HepG2 (cell line): ENCODE results near the gene CST3. TPM values are rescaled to one million over a fixed set of nuclear protein-coding genes. Genes with fewer than 3 reads are reported as not detected.

ENCODE experiments used
- FIP1L1 ChIP-seq: fragments of 200-400 bp; formaldehyde crosslinking; IDR thresholded peaks from 2 replicates; pipeline ENCODE4 v1.6.1; 2018; ENCODE audit warnings: low read depth, mild to moderate bottlenecking, low read length, moderate library complexity, borderline replicate concordance; ENCODE audit not compliant: insufficient read depth
- KDM1A ChIP-seq: IDR thresholded peaks from 2 replicates; pipeline ENCODE4 v1.6.1; 2016; ENCODE audit warnings: missing compliant biosample characterization
- POLR2A ChIP-seq, 2 experiments: IDR thresholded peaks; 2 replicates each; pipeline ENCODE4 v1.6.1; 2011; ENCODE audit warnings: low read depth in 2 of 2, low read length in 2 of 2, mild to moderate bottlenecking in 1 of 2, moderate library complexity in 1 of 2; ENCODE audit not compliant: insufficient read depth in 1 of 2
- RNF2 ChIP-seq: fragments of 450-650 bp; conservative IDR thresholded peaks from 2 replicates; pipeline ENCODE4 v1.6.1; 2016; ENCODE audit warnings: low read depth
- THAP11 ChIP-seq: IDR thresholded peaks from 2 replicates; pipeline ENCODE4 v1.6.1; 2016; ENCODE audit warnings: missing biosample characterization, missing genetic modification reagents
- ZBTB8A ChIP-seq: sonication (generic); formaldehyde crosslinking; IDR thresholded peaks from 2 replicates; pipeline ENCODE4 v1.4.0; 2020; ENCODE audit warnings: mild to moderate bottlenecking, low read depth, missing genetic modification reagents, borderline replicate concordance
- ZFP41 ChIP-seq: sonication (generic); formaldehyde crosslinking; IDR thresholded peaks from 2 replicates; pipeline ENCODE4 v1.4.0; 2020; ENCODE audit warnings: mild to moderate bottlenecking, missing genetic modification reagents, borderline replicate concordance
- ZNF598 ChIP-seq: sonication (generic); formaldehyde crosslinking; IDR thresholded peaks from 2 replicates; pipeline ENCODE4 v1.5.1; 2020; ENCODE audit warnings: mild to moderate bottlenecking, missing genetic modification reagents, borderline replicate concordance
- ZNF776 ChIP-seq: sonication (generic); formaldehyde crosslinking; IDR thresholded peaks from 2 replicates; pipeline ENCODE4 v1.4.0; 2020; ENCODE audit warnings: mild to moderate bottlenecking, missing genetic modification reagents
- ZNF841 ChIP-seq: sonication (generic); formaldehyde crosslinking; IDR thresholded peaks from 2 replicates; pipeline ENCODE4 v1.8.1; 2023; ENCODE audit warnings: missing genetic modification reagents, borderline replicate concordance
- ZNF891 ChIP-seq: sonication (generic); formaldehyde crosslinking; IDR thresholded peaks from 2 replicates; pipeline ENCODE4 v1.5.0; 2020; ENCODE audit warnings: mild to moderate bottlenecking, missing genetic modification reagents
- polyA plus RNA-seq, 8 experiments: library from polyadenylated mRNA; depleted of rRNA in 3 of 8; stranded (reverse) in 7 of 8; unstranded in 1 of 8; fragments of >200 nt; fragmentation: Illumina TruSeq in 4 of 8; extraction: Trizol in 4 of 8; gene quantifications; 2 replicates each; pipeline versions ENCODE4 v1.2.1 to v1.2.3, GENCODE V29; 2011 to 2016; ENCODE audit warnings: low read depth in 4 of 8, missing spikeins in 1 of 8, mixed read lengths in 1 of 8; ENCODE audit not compliant: insufficient read depth in 1 of 8
- total RNA-seq, 5 experiments: library from RNA; depleted of rRNA; stranded (reverse); fragments of >200 nt; fragmentation: Illumina TruSeq; extraction: Trizol; gene quantifications; 2 replicates each; pipeline ENCODE4 v1.2.3, GENCODE V29; 2016; ENCODE audit warnings: low read depth in 1 of 5
- TF ChIP-seq, protein P1 (sequence below): IDR thresholded peaks from 2 replicates; pipeline ENCODE4 v1.6.1; 2016; ENCODE audit warnings: missing compliant biosample characterization, missing genetic modification reagents, borderline replicate concordance
- TF ChIP-seq, protein P2 (sequence below): sonication (generic); formaldehyde crosslinking; conservative IDR thresholded peaks from 2 replicates; pipeline ENCODE4 v1.8.1; 2023; ENCODE audit warnings: missing genetic modification reagents
- TF ChIP-seq, protein P3 (sequence below): sonication (generic); formaldehyde crosslinking; IDR thresholded peaks from 2 replicates; pipeline ENCODE4 v1.8.1; 2023; ENCODE audit warnings: mild to moderate bottlenecking, inconsistent platforms, moderate library complexity, missing genetic modification reagents, borderline replicate concordance
- TF ChIP-seq, protein P4 (sequence below): sonication (generic); formaldehyde crosslinking; IDR thresholded peaks from 2 replicates; pipeline ENCODE4 v1.4.0; 2020; ENCODE audit warnings: mild to moderate bottlenecking, missing genetic modification reagents
- TF ChIP-seq, protein P5 (sequence below): sonication (generic); formaldehyde crosslinking; conservative IDR thresholded peaks from 2 replicates; pipeline ENCODE4 v1.5.0; 2020; ENCODE audit warnings: missing genetic modification reagents

CST3 gene
- total and polyA plus RNA-seq, 2 of the 13 experiments (the other 11 are each of a cell fraction or from before 2014, with no cell fraction given), result 690 to 1,005 TPM

DNA sequence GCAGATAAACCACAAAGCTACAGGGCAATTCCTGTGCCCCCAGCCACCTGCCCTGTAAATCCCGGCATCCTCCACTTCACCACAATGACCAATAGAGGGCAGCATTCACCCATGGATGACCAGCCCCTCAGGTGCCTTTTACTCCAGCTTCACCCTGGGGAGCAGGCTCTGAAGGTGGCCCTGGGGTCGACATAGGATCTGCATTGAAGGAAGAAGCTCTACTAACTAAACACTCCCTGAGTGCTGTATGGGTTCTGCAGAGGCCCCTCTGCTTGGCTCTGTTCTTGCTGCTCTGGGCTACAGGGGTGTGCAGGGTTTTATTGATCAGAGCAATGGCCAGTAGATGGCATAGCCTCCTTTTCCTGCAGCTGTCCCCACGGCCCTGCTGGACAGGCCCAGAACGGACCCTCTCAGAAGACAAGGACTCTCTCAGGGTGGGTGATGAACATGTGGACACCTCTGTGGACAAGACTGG lies 30.8 kb upstream of the CST3 start (continued):
- TF ChIP-seq ZNF841 (no peak), KDM1A (CRISPR knock-in tag) (no peak), THAP11 (CRISPR knock-in tag) (peak; percentile 59; the same call in 1 of the 2 replicates), ZNF776 (no peak), POLR2A (IDR thresholded peaks at IDR 0.05; ENCODE audit: insufficient read depth in 1 of 2, low read depth in 2 of 2, low read length in 2 of 2) (no peak), ZBTB8A (no peak), ZNF598 (CRISPR knock-in tag) (peak; percentile 65; the same call in 1 of the 2 replicates), ZFP41 (no peak), ZNF891 (CRISPR knock-in tag) (peak; percentile 57; the same call in 1 of the 2 replicates), RNF2 (no peak), FIP1L1 (no peak)
- TF ChIP-seq, protein P1, sequence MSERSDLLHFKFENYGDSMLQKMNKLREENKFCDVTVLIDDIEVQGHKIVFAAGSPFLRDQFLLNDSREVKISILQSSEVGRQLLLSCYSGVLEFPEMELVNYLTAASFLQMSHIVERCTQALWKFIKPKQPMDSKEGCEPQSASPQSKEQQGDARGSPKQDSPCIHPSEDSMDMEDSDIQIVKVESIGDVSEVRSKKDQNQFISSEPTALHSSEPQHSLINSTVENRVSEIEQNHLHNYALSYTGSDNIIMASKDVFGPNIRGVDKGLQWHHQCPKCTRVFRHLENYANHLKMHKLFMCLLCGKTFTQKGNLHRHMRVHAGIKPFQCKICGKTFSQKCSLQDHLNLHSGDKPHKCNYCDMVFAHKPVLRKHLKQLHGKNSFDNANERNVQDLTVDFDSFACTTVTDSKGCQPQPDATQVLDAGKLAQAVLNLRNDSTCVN (CRISPR knock-in tag), result peak; percentile 47; the same call in 1 of the 2 replicates
- TF ChIP-seq, protein P2, sequence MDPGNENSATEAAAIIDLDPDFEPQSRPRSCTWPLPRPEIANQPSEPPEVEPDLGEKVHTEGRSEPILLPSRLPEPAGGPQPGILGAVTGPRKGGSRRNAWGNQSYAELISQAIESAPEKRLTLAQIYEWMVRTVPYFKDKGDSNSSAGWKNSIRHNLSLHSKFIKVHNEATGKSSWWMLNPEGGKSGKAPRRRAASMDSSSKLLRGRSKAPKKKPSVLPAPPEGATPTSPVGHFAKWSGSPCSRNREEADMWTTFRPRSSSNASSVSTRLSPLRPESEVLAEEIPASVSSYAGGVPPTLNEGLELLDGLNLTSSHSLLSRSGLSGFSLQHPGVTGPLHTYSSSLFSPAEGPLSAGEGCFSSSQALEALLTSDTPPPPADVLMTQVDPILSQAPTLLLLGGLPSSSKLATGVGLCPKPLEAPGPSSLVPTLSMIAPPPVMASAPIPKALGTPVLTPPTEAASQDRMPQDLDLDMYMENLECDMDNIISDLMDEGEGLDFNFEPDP (CRISPR knock-in tag), result no peak
- TF ChIP-seq, protein P3, sequence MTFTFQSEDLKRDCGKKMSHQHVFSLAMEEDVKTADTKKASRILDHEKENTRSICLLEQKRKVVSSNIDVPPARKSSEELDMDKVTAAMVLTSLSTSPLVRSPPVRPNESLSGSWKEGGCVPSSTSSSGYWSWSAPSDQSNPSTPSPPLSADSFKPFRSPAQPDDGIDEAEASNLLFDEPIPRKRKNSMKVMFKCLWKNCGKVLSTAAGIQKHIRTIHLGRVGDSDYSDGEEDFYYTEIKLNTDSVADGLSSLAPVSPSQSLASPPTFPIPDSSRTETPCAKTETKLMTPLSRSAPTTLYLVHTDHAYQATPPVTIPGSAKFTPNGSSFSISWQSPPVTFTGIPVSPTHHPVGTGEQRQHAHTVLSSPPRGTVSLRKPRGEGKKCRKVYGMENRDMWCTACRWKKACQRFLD (CRISPR knock-in tag), result no peak
- TF ChIP-seq, protein P4, sequence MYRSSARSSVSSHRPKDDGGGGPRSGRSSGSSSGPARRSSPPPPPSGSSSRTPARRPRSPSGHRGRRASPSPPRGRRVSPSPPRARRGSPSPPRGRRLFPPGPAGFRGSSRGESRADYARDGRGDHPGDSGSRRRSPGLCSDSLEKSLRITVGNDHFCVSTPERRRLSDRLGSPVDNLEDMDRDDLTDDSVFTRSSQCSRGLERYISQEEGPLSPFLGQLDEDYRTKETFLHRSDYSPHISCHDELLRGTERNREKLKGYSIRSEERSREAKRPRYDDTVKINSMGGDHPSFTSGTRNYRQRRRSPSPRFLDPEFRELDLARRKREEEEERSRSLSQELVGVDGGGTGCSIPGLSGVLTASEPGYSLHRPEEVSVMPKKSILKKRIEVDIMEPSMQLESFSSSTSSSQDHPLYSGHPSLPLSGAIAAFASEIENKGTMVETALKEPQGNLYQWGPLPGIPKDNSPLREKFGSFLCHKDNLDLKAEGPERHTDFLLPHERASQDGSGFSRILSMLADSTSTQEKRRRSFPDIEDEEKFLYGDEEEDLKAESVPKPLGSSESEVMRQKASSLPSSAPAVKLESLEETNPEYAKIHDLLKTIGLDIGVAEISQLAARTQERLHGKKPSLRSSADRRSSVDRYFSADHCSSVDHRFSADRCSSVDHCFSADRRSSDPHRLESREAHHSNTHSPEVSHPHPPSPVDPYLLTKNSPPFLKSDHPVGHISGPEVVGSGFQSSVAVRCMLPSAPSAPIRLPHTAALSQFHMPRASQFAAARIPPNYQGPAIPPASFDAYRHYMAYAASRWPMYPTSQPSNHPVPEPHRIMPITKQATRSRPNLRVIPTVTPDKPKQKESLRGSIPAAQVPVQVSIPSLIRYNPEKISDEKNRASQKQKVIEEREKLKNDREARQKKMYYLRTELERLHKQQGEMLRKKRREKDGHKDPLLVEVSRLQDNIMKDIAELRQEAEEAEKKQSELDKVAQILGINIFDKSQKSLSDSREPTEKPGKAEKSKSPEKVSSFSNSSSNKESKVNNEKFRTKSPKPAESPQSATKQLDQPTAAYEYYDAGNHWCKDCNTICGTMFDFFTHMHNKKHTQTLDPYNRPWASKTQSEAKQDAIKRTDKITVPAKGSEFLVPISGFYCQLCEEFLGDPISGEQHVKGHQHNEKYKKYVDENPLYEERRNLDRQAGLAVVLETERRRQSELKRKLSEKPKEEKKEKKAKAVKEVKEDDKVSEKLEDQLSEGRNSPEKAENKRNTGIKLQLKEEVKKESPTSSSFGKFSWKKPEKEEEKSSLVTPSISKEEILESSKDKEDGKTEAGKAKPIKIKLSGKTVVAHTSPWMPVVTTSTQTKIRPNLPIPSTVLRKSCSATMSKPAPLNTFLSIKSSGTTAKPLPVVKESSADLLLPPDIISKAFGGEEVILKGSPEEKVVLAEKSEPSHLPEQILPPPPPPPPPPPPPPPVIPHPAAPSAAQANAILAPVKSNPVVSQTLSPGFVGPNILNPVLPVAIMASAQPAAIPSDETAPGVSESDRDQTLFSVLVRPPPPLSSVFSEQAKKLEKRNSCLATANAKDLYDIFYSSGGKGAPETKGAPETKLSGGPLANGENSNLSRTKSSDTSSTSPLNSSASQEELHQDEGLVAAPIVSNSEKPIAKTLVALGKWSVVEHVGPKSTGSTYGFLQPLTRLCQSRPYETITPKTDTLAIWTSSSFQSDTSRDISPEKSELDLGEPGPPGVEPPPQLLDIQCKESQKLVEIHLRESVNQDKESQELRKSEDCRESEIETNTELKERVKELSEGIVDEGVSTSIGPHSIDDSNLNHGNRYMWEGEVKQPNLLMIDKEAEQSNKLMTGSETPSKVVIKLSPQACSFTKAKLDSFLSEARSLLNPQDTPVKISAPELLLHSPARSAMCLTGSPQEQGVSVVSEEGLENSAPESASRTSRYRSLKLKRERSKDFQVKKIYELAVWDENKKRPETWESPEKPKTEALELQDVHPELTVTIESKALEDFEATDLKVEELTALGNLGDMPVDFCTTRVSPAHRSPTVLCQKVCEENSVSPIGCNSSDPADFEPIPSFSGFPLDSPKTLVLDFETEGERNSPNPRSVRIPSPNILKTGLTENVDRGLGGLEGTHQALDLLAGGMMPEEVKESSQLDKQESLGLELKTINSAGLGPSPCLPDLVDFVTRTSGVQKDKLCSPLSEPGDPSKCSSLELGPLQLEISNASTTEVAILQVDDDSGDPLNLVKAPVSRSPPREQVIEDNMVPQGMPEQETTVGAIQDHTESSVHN (CRISPR knock-in tag), result no peak
- TF ChIP-seq, protein P5, sequence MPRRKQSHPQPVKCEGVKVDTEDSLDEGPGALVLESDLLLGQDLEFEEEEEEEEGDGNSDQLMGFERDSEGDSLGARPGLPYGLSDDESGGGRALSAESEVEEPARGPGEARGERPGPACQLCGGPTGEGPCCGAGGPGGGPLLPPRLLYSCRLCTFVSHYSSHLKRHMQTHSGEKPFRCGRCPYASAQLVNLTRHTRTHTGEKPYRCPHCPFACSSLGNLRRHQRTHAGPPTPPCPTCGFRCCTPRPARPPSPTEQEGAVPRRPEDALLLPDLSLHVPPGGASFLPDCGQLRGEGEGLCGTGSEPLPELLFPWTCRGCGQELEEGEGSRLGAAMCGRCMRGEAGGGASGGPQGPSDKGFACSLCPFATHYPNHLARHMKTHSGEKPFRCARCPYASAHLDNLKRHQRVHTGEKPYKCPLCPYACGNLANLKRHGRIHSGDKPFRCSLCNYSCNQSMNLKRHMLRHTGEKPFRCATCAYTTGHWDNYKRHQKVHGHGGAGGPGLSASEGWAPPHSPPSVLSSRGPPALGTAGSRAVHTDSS (CRISPR knock-in tag), result no peak
